A549 (cell line): ENCODE data around the gene CMPK2. TPM values are rescaled to one million over a fixed set of nuclear protein-coding genes. Genes with fewer than 3 reads are reported as not detected.
A peak's percentile ranks its signal among the peaks of the same experiment; 100 is the strongest.

Experiments used
- ATAC-seq, 2 experiments: fragments of 200-7000 bp in 1 of 2; fragments of >200 bp in 1 of 2; cut with Nextera tagmentation in 1 of 2; cut with Tn5 transposase in 1 of 2; 3 replicates each; pipeline versions ENCODE4 v1.8.0 to v1.9.1; 2018 to 2020; ENCODE audit warnings: mild to moderate bottlenecking in 1 of 2, moderate library complexity in 1 of 2
- CTCF ChIA-PET: fragments of 300-600 bp; sonication (Branson Sonifier 250); formaldehyde crosslinking; extraction: SDS; loops from one replicate; lab custom pipeline; 2021; ENCODE audit warnings: antibody characterized with exemption, inconsistent platforms; lab: Yijun Ruan, JAX
- POLR2A ChIA-PET: fragments of 350-600 bp; formaldehyde crosslinking; extraction: SDS; loops from one replicate; lab custom pipeline; 2021; ENCODE audit warnings: antibody characterized with exemption, inconsistent platforms; lab: Yijun Ruan, JAX
- DNase-seq, 2 experiments: peaks; one replicate each; pipeline versions ENCODE4 v3.0.0 to v3.0.0-alpha.2; 2011 to 2016; ENCODE audit warnings: low read depth in 1 of 2, low spot score in 1 of 2
- FAIRE-seq: peaks from 2 replicates; lab custom pipeline; 2011; peaks lifted over from hg19 to GRCh38; lab: Jason Lieb, UNC
- H3K27ac ChIP-seq, 2 experiments: fragments of >200 bp; sonication (Bioruptor Twin); formaldehyde crosslinking; 3 replicates each; pipeline ENCODE4 v1.5.1; 2016 to 2017
- H3K4me1 ChIP-seq: fragments of >200 bp; sonication (Bioruptor Twin); formaldehyde crosslinking; 3 replicates; pipeline ENCODE4 v1.6.1; 2016
- H3K4me2 ChIP-seq: fragments of >200 bp; sonication (Bioruptor Twin); formaldehyde crosslinking; 3 replicates; pipeline ENCODE4 v1.6.1; 2016
- H3K4me3 ChIP-seq: fragments of >200 bp; sonication (Bioruptor Twin); formaldehyde crosslinking; 3 replicates; pipeline ENCODE4 v1.5.1; 2016
- H3K9me3 ChIP-seq: fragments of >200 bp; sonication (Bioruptor Twin); formaldehyde crosslinking; 3 replicates; pipeline ENCODE4 v1.6.1; 2016
- BHLHE40 ChIP-seq: IDR thresholded peaks from 2 replicates; pipeline ENCODE4 v1.6.1; 2012; ENCODE audit warnings: low read depth, low read length, inconsistent platforms
- CBX2 ChIP-seq: fragments of 200-600 bp; sonication (generic); IDR thresholded peaks from 2 replicates; pipeline ENCODE4 v1.6.1; 2016; ENCODE audit warnings: low read depth, mild to moderate bottlenecking, borderline replicate concordance
- CHD2 ChIP-seq: fragments of 150-350 bp; IDR thresholded peaks from 2 replicates; pipeline ENCODE4 v1.6.1; 2014; ENCODE audit warnings: low read length; ENCODE audit not compliant: partially characterized antibody
- EHF ChIP-seq: fragments of 250-450 bp; sonication (Bioruptor Pico); IDR thresholded peaks from 2 replicates; pipeline ENCODE4 v1.5.0; 2020; ENCODE audit warnings: mild to moderate bottlenecking
- ELK1 ChIP-seq: fragments of 150-350 bp; IDR thresholded peaks from 2 replicates; pipeline ENCODE4 v1.6.1; 2014; ENCODE audit warnings: low read depth, mild to moderate bottlenecking, low read length
- ESRRA ChIP-seq: fragments of 150-350 bp; IDR thresholded peaks from 2 replicates; pipeline ENCODE4 v1.6.1; 2014; ENCODE audit warnings: mild to moderate bottlenecking, low read length, borderline replicate concordance
- FOSL2 ChIP-seq, 2 experiments: fragments of 450-650 bp in 1 of 2; fragments of >200 bp in 1 of 2; sonication (Bioruptor Twin) in 1 of 2; formaldehyde crosslinking; IDR thresholded peaks; 2 replicates each; pipeline versions ENCODE4 v1.5.0 to v1.6.1; 2016 to 2020; ENCODE audit warnings: mild to moderate bottlenecking in 1 of 2, moderate library complexity in 1 of 2
- HDAC2 ChIP-seq: fragments of 200-600 bp; sonication (generic); IDR thresholded peaks from 2 replicates; pipeline ENCODE4 v1.6.1; 2016
- HES2 ChIP-seq: fragments of >200 bp; sonication (Bioruptor Twin); formaldehyde crosslinking; IDR thresholded peaks from 2 replicates; pipeline ENCODE4 v1.6.1; 2016
- HMGXB4 ChIP-seq: fragments of 250-450 bp; sonication (Bioruptor Pico); IDR thresholded peaks from 2 replicates; pipeline ENCODE4 v1.5.0; 2021; ENCODE audit warnings: mild to moderate bottlenecking, moderate library complexity, borderline replicate concordance
- HOXB5 ChIP-seq: fragments of 250-450 bp; sonication (Bioruptor Pico); IDR thresholded peaks from 2 replicates; pipeline ENCODE4 v1.5.0; 2020; ENCODE audit warnings: mild to moderate bottlenecking, moderate library complexity
- MAFK ChIP-seq: fragments of 450-650 bp; IDR thresholded peaks from 2 replicates; pipeline ENCODE4 v1.6.1; 2014; ENCODE audit not compliant: partially characterized antibody
- NR3C1 ChIP-seq: fragments of >200 bp; sonication (Bioruptor Twin); formaldehyde crosslinking; IDR thresholded peaks from 3 replicates; pipeline ENCODE4 v1.6.1; 2017
- POLR2AphosphoS2 ChIP-seq: conservative IDR thresholded peaks from 2 replicates; pipeline ENCODE4 v1.6.1; 2012; ENCODE audit warnings: low read length, improper control_type of control experiment, inconsistent platforms
- RAD21 ChIP-seq, 2 experiments: fragments of >200 bp in 1 of 2; sonication (Bioruptor Twin) in 1 of 2; formaldehyde crosslinking in 1 of 2; IDR thresholded peaks in 1 of 2; conservative IDR thresholded peaks in 1 of 2; 2 replicates in 1 of 2; 3 replicates in 1 of 2; pipeline ENCODE4 v1.6.1; 2012 to 2018; ENCODE audit warnings: inconsistent platforms in 1 of 2
- RCOR1 ChIP-seq: fragments of 150-350 bp; IDR thresholded peaks from 2 replicates; pipeline ENCODE4 v1.6.1; 2014; ENCODE audit warnings: antibody characterized with exemption, low read length, low read depth
- SMC3 ChIP-seq: fragments of >200 bp; sonication (Bioruptor Twin); formaldehyde crosslinking; IDR thresholded peaks from 3 replicates; pipeline ENCODE4 v1.6.1; 2018; ENCODE audit warnings: inconsistent platforms
- ZNF302 ChIP-seq: fragments of 250-450 bp; sonication (Bioruptor Pico); IDR thresholded peaks from 2 replicates; pipeline ENCODE4 v1.9.0; 2021; ENCODE audit warnings: inconsistent platforms, mild to moderate bottlenecking, moderate library complexity
- whole genome bisulfite sequencing: methylation state at CpG from one replicate; pipeline ENCODE4 v1.1.6; 2017; ENCODE audit errors: missing lambda C conversion rate; 5-methylcytosine and 5-hydroxymethylcytosine counted together
- polyA plus RNA-seq, 4 experiments: library from polyadenylated mRNA; depleted of rRNA in 3 of 4; stranded (reverse); fragments of >200 nt; fragmentation: RNase III in 1 of 4; extraction: RNeasy Plus Mini Kit Qiagen cat#74134 plus additional on column Dnase treatment in 1 of 4; gene quantifications; 2 replicates in 3 of 4; 3 replicates in 1 of 4; pipeline ENCODE4 v1.2.3, GENCODE V29; 2011 to 2017
- TF ChIP-seq, protein P1 (sequence below): fragments of >200 bp; sonication (Bioruptor Twin); formaldehyde crosslinking; IDR thresholded peaks from 3 replicates; pipeline ENCODE4 v1.5.1; 2016

The CMPK2 gene
- polyA plus RNA-seq, 2 of the 4 experiments (the other 2 are of a cell fraction), result 0.12 to 0.41 TPM

DNA sequence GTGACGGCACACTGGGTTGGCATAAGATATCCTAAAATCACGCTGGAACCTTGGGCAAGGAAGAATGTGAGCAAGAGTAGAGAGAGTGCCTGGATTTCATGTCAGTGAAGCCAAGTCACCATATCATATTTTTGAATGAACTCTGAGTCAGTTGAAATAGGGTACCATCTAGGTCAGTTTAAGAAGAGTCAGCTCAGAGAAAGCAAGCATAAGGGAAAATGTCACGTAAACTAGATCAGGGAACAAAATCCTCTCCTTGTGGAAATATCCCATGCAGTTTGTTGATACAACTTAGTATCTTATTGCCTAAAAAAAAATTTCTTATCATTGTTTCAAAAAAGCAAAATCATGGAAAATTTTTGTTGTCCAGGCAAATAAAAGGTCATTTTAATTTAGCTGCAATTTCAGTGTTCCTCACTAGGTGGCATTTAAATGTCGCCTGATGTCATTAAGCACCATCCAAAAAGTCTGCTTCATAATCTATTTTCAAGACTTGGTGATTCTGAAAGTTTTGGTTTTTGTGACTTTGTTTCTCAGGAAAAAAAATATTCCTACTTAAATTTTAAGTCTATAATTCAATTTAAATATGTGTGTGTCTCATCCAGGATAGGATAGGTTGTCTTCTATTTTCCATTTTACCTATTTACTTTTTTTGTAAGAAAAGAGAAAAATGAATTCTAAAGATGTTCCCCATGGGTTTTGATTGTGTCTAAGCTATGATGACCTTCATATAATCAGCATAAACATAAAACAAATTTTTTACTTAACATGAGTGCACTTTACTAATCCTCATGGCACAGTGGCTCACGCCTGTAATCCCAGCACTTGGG lies 31.4 kb upstream of the CMPK2 start:
- Histone ChIP-seq H3K4me3 (no peak overlapping the region), H3K4me2 (no peak overlapping the region), H3K27ac (no peak overlapping the region), H3K4me1 (no peaks in the 10 kb centered on the region), H3K9me3 (0 out of 3 replicates have a peak, but pooled peaks cover 2% of the 10 kb centered on the region)
- no peak for TF ChIP-seq HES2
- no peak for TF ChIP-seq ESRRA
- TF ChIP-seq MAFK, result peak; percentile 15
- peak; percentile 77 to 78; a peak in 4 of 5 replicates for TF ChIP-seq RAD21 (conservative IDR thresholded peaks at IDR 0.05 in 1 of 2, IDR thresholded peaks at IDR 0.05 in 1 of 2)
- no peak for TF ChIP-seq BHLHE40
- TF ChIP-seq SMC3, result peak; percentile 71
- TF ChIP-seq, protein P1, sequence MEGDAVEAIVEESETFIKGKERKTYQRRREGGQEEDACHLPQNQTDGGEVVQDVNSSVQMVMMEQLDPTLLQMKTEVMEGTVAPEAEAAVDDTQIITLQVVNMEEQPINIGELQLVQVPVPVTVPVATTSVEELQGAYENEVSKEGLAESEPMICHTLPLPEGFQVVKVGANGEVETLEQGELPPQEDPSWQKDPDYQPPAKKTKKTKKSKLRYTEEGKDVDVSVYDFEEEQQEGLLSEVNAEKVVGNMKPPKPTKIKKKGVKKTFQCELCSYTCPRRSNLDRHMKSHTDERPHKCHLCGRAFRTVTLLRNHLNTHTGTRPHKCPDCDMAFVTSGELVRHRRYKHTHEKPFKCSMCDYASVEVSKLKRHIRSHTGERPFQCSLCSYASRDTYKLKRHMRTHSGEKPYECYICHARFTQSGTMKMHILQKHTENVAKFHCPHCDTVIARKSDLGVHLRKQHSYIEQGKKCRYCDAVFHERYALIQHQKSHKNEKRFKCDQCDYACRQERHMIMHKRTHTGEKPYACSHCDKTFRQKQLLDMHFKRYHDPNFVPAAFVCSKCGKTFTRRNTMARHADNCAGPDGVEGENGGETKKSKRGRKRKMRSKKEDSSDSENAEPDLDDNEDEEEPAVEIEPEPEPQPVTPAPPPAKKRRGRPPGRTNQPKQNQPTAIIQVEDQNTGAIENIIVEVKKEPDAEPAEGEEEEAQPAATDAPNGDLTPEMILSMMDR, result peak; percentile 73
- peak; percentile 18 for FAIRE-seq
- peak in 1 of 2 experiments; percentile 68; a peak in 4 of 6 replicates for ATAC-seq
- peak in 1 of 2 experiments; percentile 55 for DNase-seq
- POLR2A ChIA-PET, result no interaction called here
- 36% methylated on average over 5 of the region's 5 CpGs for WGBS
- CTCF ChIA-PET, result interaction anchor here (0.9 to 6.1 kb wide), 20 partner anchors 9 to 186 kb away, joined by 3 to 44 read pairs (median 4); partner anchors contain the start of gene RNF144A

- TF ChIP-seq ZNF302 (CRISPR knock-in tag), result no peak
- TF ChIP-seq RAD21 (conservative IDR thresholded peaks at IDR 0.05 in 1 of 2, IDR thresholded peaks at IDR 0.05 in 1 of 2), result no peak
- TF ChIP-seq HOXB5 (CRISPR knock-in tag), result no peak
- no peak for TF ChIP-seq CBX2
- TF ChIP-seq HMGXB4 (CRISPR knock-in tag), result no peak
- TF ChIP-seq, protein P1, result no peak
- no peak for TF ChIP-seq ELK1
- TF ChIP-seq CHD2, result no peak
- TF ChIP-seq EHF (CRISPR knock-in tag), result no peak
- TF ChIP-seq FOSL2 (IDR thresholded peaks at IDR 0.05), result no peak
- no peak for TF ChIP-seq FOSL2 (CRISPR knock-in tag; IDR thresholded peaks at IDR 0.05)
- no peak for TF ChIP-seq NR3C1
- TF ChIP-seq RCOR1, result no peak
- no peak for TF ChIP-seq POLR2AphosphoS2
- no peak for TF ChIP-seq BHLHE40
- TF ChIP-seq HDAC2, result no peak
- Histone ChIP-seq H3K4me3 (no peak overlapping the region), H3K27ac (no peak overlapping the region), H3K4me1 (no peaks in the 10 kb centered on the region), H3K4me2 (no peak overlapping the region), H3K9me3 (no peaks in the 10 kb centered on the region)
- ATAC-seq (no peak), FAIRE-seq (no peak), DNase-seq (no peak)
- 0% methylated on average over 2 of the region's 2 CpGs for WGBS
- CTCF ChIA-PET, result interaction anchor here (0.6 to 6.1 kb wide), 9 partner anchors 9 to 742 kb away, joined by 3 to 44 read pairs (median 5); no protein-coding TSS in a partner anchor
- POLR2A ChIA-PET, result no interaction called here
Measured at GRCh38 chr2:6893876-6894482, 28.3 kb upstream of the CMPK2 start.
